Spleen (tissue), 7 donors: ENCODE results near the gene IRX2.

Source experiments
- CTCF ChIP-seq, 11 experiments: fragments of 200-600 bp in 7 of 11; fragments of 450-650 bp in 4 of 11; sonication (generic) in 4 of 11; IDR thresholded peaks in 8 of 11; conservative IDR thresholded peaks in 3 of 11; 1 replicate in 7 of 11; 2 replicates in 4 of 11; pipeline versions ENCODE4 v1.4.0 to v1.8.0; 2016 to 2021; ENCODE audit warnings: antibody characterized with exemption in 11 of 11, inconsistent platforms in 4 of 11, mild to moderate bottlenecking in 1 of 11
- POLR2A ChIP-seq, 3 donors: fragments of 450-650 bp; IDR thresholded peaks; one replicate each; pipeline ENCODE4 v1.5.1; 2017; ENCODE audit warnings: antibody characterized with exemption in 3 of 3, mild to moderate bottlenecking in 1 of 3
- donor health status: DM: no; HTN: no; CAD: no; lungs with moderate emphysema.
- donor health status: DM: no; HTN: no; CAD: no.
- donor health status: DM: no; HTN: no; CAD: no.

- TF ChIP-seq CTCF (IDR thresholded peaks at IDR 0.05 in 8 of 11, conservative IDR thresholded peaks at IDR 0.05 in 3 of 11) = no peak
- no peak for TF ChIP-seq POLR2A (IDR thresholded peaks at IDR 0.05)
These were observed 8.4 kb upstream of the IRX2 start for GRCh38 chr5:2759696-2760461.
